HFFc6 (cell line): ENCODE measurements around the gene CAMK2B. TPM values are rescaled to one million over a fixed set of nuclear protein-coding genes. Genes with fewer than 3 reads are reported as not detected.
A peak's percentile ranks its signal among the peaks of the same experiment; 100 is the strongest.

Source experiments
- DNase-seq: peaks from one replicate; pipeline ENCODE4 v3.0.0-alpha.2; 2018
- H3K27ac Mint-ChIP-seq: 2 replicates; pipeline ENCODE4 v1.8.0; 2020; ENCODE audit warnings: mild to moderate bottlenecking, mixed read lengths
- H3K27me3 Mint-ChIP-seq: 2 replicates; pipeline ENCODE4 v1.8.0; 2021; ENCODE audit warnings: mild to moderate bottlenecking, moderate library complexity, mixed read lengths; ENCODE audit not compliant: insufficient read depth
- H3K36me3 Mint-ChIP-seq: 2 replicates; pipeline ENCODE4 v1.8.0; 2021; ENCODE audit warnings: low read depth, mixed read lengths
- H3K4me1 Mint-ChIP-seq: 2 replicates; pipeline ENCODE4 v1.8.0; 2020; ENCODE audit warnings: low read depth, mixed read lengths
- H3K4me3 Mint-ChIP-seq: 2 replicates; pipeline ENCODE4 v1.8.0; 2020; ENCODE audit warnings: mild to moderate bottlenecking, moderate library complexity, mixed read lengths
- H3K9me3 Mint-ChIP-seq: 2 replicates; pipeline ENCODE4 v1.8.0; 2020; ENCODE audit warnings: mild to moderate bottlenecking, mixed read lengths
- CTCF ChIP-seq: fragments of 200-600 bp; sonication (generic); IDR thresholded peaks from 2 replicates; pipeline ENCODE4 v1.5.0; 2021; ENCODE audit warnings: antibody characterized with exemption, mild to moderate bottlenecking
- total RNA-seq, 6 experiments: library from RNA; stranded (reverse); fragmentation: NEBNext Ultra II Directional; extraction: Animal tissue kit (Norgen Biotek cat#: 25700); gene quantifications; 2 replicates in 1 of 6; 3 replicates in 5 of 6; pipeline ENCODE4 v1.2.3, GENCODE V29; 2021

CAMK2B gene
- total RNA-seq, 6 experiments from 2014 or later, result 0.11 to 0.41 TPM; not detected in 4

- no peak for DNase-seq
- H3K36me3 Mint-ChIP-seq, result peaks cover 12% of the 10 kb centered on the region; the same call in 1 of the 2 replicates
- H3K4me3 Mint-ChIP-seq, result no peak overlapping the region
- peaks cover 2% of the 10 kb centered on the region for H3K27me3 Mint-ChIP-seq
- no peaks in the 10 kb centered on the region for H3K9me3 Mint-ChIP-seq
- no peak for TF ChIP-seq CTCF
- H3K4me1 Mint-ChIP-seq, result no peaks in the 10 kb centered on the region
- H3K27ac Mint-ChIP-seq, result peak overlapping the region; percentile 51
These were observed 111.5 kb downstream of the CAMK2B start for GRCh38 chr7:44213877-44214388.

- H3K27me3 Mint-ChIP-seq, result peaks cover 2% of the 10 kb centered on the region
- peaks cover 12% of the 10 kb centered on the region; the same call in 1 of the 2 replicates for H3K36me3 Mint-ChIP-seq
- TF ChIP-seq CTCF, result no peak
- H3K9me3 Mint-ChIP-seq, result no peaks in the 10 kb centered on the region
- DNase-seq, result no peak
- no peaks in the 10 kb centered on the region for H3K4me1 Mint-ChIP-seq
- H3K4me3 Mint-ChIP-seq, result no peak overlapping the region
- no peak overlapping the region for H3K27ac Mint-ChIP-seq
These were observed 112.1 kb downstream of the CAMK2B start for GRCh38 chr7:44213206-44213876.

- H3K27ac Mint-ChIP-seq, result no peak overlapping the region
- DNase-seq, result no peak
- H3K27me3 Mint-ChIP-seq, result peaks cover 2% of the 10 kb centered on the region
- H3K36me3 Mint-ChIP-seq, result peaks cover 12% of the 10 kb centered on the region; the same call in 1 of the 2 replicates
- H3K4me1 Mint-ChIP-seq, result no peaks in the 10 kb centered on the region
- H3K9me3 Mint-ChIP-seq, result no peaks in the 10 kb centered on the region
- H3K4me3 Mint-ChIP-seq, result no peak overlapping the region
- no peak for TF ChIP-seq CTCF
These were observed 112.7 kb downstream of the CAMK2B start for GRCh38 chr7:44212581-44213184.

GRCh38 chr7:44212018-44212417, 113.4 kb downstream of the CAMK2B start:
- peaks cover 12% of the 10 kb centered on the region for H3K36me3 Mint-ChIP-seq
- no peaks in the 10 kb centered on the region for H3K4me1 Mint-ChIP-seq
- no peaks in the 10 kb centered on the region for H3K9me3 Mint-ChIP-seq
- peaks cover 2% of the 10 kb centered on the region for H3K27me3 Mint-ChIP-seq
- H3K27ac Mint-ChIP-seq, result no peak overlapping the region
- no peak for TF ChIP-seq CTCF
- no peak overlapping the region for H3K4me3 Mint-ChIP-seq
- no peak for DNase-seq

GRCh38 chr7:44211126-44211675, 114.2 kb downstream of the CAMK2B start:
- DNase-seq, result no peak
- H3K4me1 Mint-ChIP-seq, result no peaks in the 10 kb centered on the region
- TF ChIP-seq CTCF, result no peak
- H3K36me3 Mint-ChIP-seq, result peaks cover 12% of the 10 kb centered on the region
- H3K27me3 Mint-ChIP-seq, result peaks cover 2% of the 10 kb centered on the region
- no peak overlapping the region for H3K4me3 Mint-ChIP-seq
- H3K27ac Mint-ChIP-seq, result no peak overlapping the region
- H3K9me3 Mint-ChIP-seq, result no peaks in the 10 kb centered on the region
